Activated CD4-positive, CD25-positive, alpha-beta regulatory T cell treated with anti-CD3 and anti-CD28 coated beads, Interleukin-2, amount 50 U/mL, for 72 hours (primary cell): ENCODE results near the gene MCC.
"Not testable (repeated sequence)": the region's sequence is repeated elsewhere in the genome, so short reads cannot be mapped to it uniquely, and the experiment has no call there.

Experiments
- DNase-seq: peaks from one replicate; pipeline ENCODE4 v3.0.0; 2021

Gene MCC

GRCh38 chr5:113489299-113489698 lies 1.0 kb upstream of the MCC start:
- DNase-seq = no peak

GRCh38 chr5:113488645-113489184 lies 462 bp upstream of the MCC start:
- DNase-seq = no peak

GRCh38 chr5:113487416-113487780 lies 855 bp downstream of the MCC start:
- DNase-seq = no peak

GRCh38 chr5:113480243-113480642 lies 8.0 kb downstream of the MCC start:
- no peak for DNase-seq

- no peak for DNase-seq
These were observed 9.6 kb downstream of the MCC start for GRCh38 chr5:113478691-113479090.

- DNase-seq = no peak
These were observed 14.0 kb downstream of the MCC start for GRCh38 chr5:113474100-113474728.

GRCh38 chr5:113463032-113463431 lies 25.2 kb downstream of the MCC start:
- no peak for DNase-seq

GRCh38 chr5:113457106-113457505 lies 31.1 kb downstream of the MCC start:
- DNase-seq = not testable (repeated sequence)

- DNase-seq = no peak
These were observed 35.3 kb downstream of the MCC start for GRCh38 chr5:113452941-113453340.

GRCh38 chr5:113451797-113452196 lies 36.5 kb downstream of the MCC start:
- no peak for DNase-seq

- DNase-seq = no peak
These were observed 37.3 kb downstream of the MCC start for GRCh38 chr5:113450929-113451328.

- no peak for DNase-seq
These were observed 37.8 kb downstream of the MCC start for GRCh38 chr5:113450462-113450861.

GRCh38 chr5:113448252-113448651 lies 40.0 kb downstream of the MCC start:
- no peak for DNase-seq

- no peak for DNase-seq
These were observed 40.7 kb downstream of the MCC start for GRCh38 chr5:113447498-113448050.

- DNase-seq = no peak
These were observed 41.8 kb downstream of the MCC start for GRCh38 chr5:113446358-113446927.

GRCh38 chr5:113437111-113437510 lies 51.1 kb downstream of the MCC start:
- no peak for DNase-seq

- no peak for DNase-seq
These were observed 52.7 kb downstream of the MCC start for GRCh38 chr5:113435575-113435974.

GRCh38 chr5:113434889-113435288 lies 53.4 kb downstream of the MCC start, which contains the start of gene TSSK1B:
Gene TSSK1B, minus strand, starts transcription at chr5:113434989. Its CDS starts 150 bp downstream, at chr5:113434839.
- no peak for DNase-seq

GRCh38 chr5:113433862-113434612 lies 54.2 kb downstream of the MCC start:
- DNase-seq = no peak

GRCh38 chr5:113433071-113433470 lies 55.2 kb downstream of the MCC start:
- DNase-seq = no peak

GRCh38 chr5:113427871-113428574 lies 60.2 kb downstream of the MCC start:
- no peak for DNase-seq

- DNase-seq = no peak
These were observed 62.3 kb downstream of the MCC start for GRCh38 chr5:113425909-113426308.

- no peak for DNase-seq
These were observed 66.6 kb downstream of the MCC start for GRCh38 chr5:113421693-113422092.
